GM23248 (cell line): Measurements from ENCODE around the gene ZNF165.

ENCODE experiments used
- EZH2 ChIP-seq: fragments of 200-600 bp; sonication (generic); IDR thresholded peaks from 2 replicates; pipeline ENCODE4 v1.6.1; 2018; ENCODE audit warnings: antibody characterized with exemption, mild to moderate bottlenecking; ENCODE audit not compliant: insufficient read depth, poor library complexity, severe bottlenecking
- EZH2phosphoT487 ChIP-seq: fragments of 200-600 bp; sonication (generic); IDR thresholded peaks from 2 replicates; pipeline ENCODE4 v1.6.1; 2018; ENCODE audit warnings: antibody characterized with exemption, moderate library complexity, mild to moderate bottlenecking, low read depth; ENCODE audit not compliant: insufficient read depth

DNA sequence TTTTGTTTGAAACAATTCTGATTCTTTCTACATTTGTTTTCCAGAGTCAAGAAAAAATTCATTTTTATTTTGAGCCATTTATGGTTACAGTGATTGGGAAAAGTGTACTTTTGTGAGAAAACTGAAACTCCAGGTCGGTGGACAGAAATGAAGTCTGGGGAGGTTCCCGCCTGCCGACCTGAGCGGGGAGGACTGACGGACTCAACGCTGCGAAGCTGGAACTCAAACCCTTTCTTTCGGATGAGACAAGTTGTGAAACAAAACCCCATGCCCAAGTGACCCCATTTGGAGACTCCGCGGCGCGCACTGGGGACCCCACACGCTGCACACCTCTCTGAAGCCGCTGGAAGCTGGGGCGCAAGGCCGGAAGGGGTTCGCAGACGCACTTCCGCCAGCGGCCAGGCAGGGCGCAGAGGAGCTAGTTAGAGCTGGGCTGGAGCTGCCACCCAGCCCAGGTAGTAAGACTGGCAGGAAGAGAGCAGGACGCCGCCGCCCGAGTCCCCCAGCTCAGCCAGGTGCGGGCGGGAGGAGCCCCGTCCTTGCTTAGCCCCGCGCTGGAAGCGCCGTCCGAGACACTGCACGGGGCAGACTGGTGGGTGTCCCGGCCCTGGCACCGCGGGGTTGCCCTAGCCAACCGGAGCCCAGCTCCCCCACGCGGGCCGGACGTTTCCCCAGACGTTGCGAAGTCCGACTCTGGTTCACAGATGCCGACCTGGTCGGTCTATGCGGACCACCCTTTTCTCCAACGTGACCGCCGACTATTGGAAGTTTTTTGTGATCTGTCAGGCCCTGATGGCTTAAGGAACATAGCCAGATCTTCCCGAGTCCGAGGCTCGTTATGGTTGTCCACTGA, 24.2 kb downstream of the ZNF165 start:
- TF ChIP-seq EZH2phosphoT487 (no peak), EZH2 (no peak)
